Transverse colon (tissue), 4 donors: ENCODE measurements around the gene CSH1. TPM values are rescaled to one million over a fixed set of nuclear protein-coding genes. Genes with fewer than 3 reads are reported as not detected.
"Not testable (repeated sequence)": the region's sequence is repeated elsewhere in the genome, so short reads cannot be mapped to it uniquely, and the experiment has no call there.

Source experiments
- DNase-seq: peaks from one replicate; pipeline ENCODE4 v3.0.0-alpha.2; 2019
- H3K27ac ChIP-seq, 4 donors: fragments of 200-600 bp; sonication (generic); 2 replicates each; pipeline ENCODE4 v1.5.1; 2016 to 2018; ENCODE audit warnings: inconsistent platforms in 4 of 4
- H3K27me3 ChIP-seq: fragments of 200-600 bp; sonication (generic); 2 replicates; pipeline ENCODE4 v1.5.1; 2017; ENCODE audit warnings: inconsistent platforms
- H3K36me3 ChIP-seq, 4 donors: fragments of 200-600 bp; sonication (generic); 2 replicates each; pipeline ENCODE4 v1.5.1; 2017 to 2019; ENCODE audit warnings: inconsistent platforms in 4 of 4
- H3K4me1 ChIP-seq, 4 donors: fragments of 200-600 bp; sonication (generic); 2 replicates each; pipeline ENCODE4 v1.5.1; 2017 to 2020; ENCODE audit warnings: inconsistent platforms in 4 of 4
- H3K4me3 ChIP-seq, 4 donors: fragments of 200-600 bp; sonication (generic); 1 replicate in 1 of 4; 2 replicates in 3 of 4; pipeline versions ENCODE4 v1.5.1 to v1.6.1; 2017 to 2019; ENCODE audit warnings: inconsistent platforms in 4 of 4
- H3K9me3 ChIP-seq, 2 donors: fragments of 200-600 bp; sonication (generic); 2 replicates each; pipeline ENCODE4 v1.5.1; 2017 to 2019; ENCODE audit warnings: inconsistent platforms in 2 of 2
- EP300 ChIP-seq: sonication (generic); formaldehyde crosslinking; IDR thresholded peaks from one replicate; pipeline ENCODE4 v1.6.1; 2017; ENCODE audit warnings: antibody characterized with exemption, low read depth
- POLR2A ChIP-seq: fragments of 450-650 bp; IDR thresholded peaks from one replicate; pipeline ENCODE4 v1.6.1; 2016; ENCODE audit warnings: antibody characterized with exemption, mild to moderate bottlenecking, moderate library complexity
- POLR2AphosphoS5 ChIP-seq, 3 donors: sonication (generic); formaldehyde crosslinking; IDR thresholded peaks; one replicate each; pipeline ENCODE4 v1.6.1; 2016; ENCODE audit warnings: antibody characterized with exemption in 3 of 3
- WGBS, 2 donors: methylation state at CpG; one replicate each; pipeline ENCODE4 v1.1.5; 2018; ENCODE audit warnings: low coverage in 1 of 2; 5-methylcytosine and 5-hydroxymethylcytosine counted together
- in situ Hi-C, 4 donors: fragments of 200-750 bp; cut with MboI; loops; one replicate each; pipeline versions ENCODE4 v1.15.0 to v1.15.1; 2017; ENCODE audit warnings: low sequenced_read_pairs in 3 of 4, low pct_ligation_motif_present in 1 of 4, low pct_unique_long_range_greater_than_20kb in 1 of 4
- intact Hi-C: fragments of 100-400 bp; cut with DNase I; formaldehyde crosslinking; loops from one replicate; pipeline ENCODE4 v1.15.1; 2023; ENCODE audit warnings: low total_unique reads
- total RNA-seq, 4 donors: library from RNA; depleted of rRNA; stranded (reverse); fragments of >200 nt; gene quantifications; one replicate each; pipeline ENCODE4 v1.1.0, GENCODE V29; 2016
- TF ChIP-seq, protein P1 (sequence below), 5 experiments: fragments of 200-600 bp in 3 of 5; fragments of 450-650 bp in 2 of 5; sonication (generic) in 3 of 5; IDR thresholded peaks; 1 replicate in 2 of 5; 2 replicates in 3 of 5; pipeline ENCODE4 v1.5.1; 2016 to 2017; ENCODE audit warnings: antibody characterized with exemption in 5 of 5, inconsistent platforms in 3 of 5, mild to moderate bottlenecking in 2 of 5, moderate library complexity in 1 of 5

The CSH1 gene
- total RNA-seq, 4 donors from 2014 or later, result not detected

DNA sequence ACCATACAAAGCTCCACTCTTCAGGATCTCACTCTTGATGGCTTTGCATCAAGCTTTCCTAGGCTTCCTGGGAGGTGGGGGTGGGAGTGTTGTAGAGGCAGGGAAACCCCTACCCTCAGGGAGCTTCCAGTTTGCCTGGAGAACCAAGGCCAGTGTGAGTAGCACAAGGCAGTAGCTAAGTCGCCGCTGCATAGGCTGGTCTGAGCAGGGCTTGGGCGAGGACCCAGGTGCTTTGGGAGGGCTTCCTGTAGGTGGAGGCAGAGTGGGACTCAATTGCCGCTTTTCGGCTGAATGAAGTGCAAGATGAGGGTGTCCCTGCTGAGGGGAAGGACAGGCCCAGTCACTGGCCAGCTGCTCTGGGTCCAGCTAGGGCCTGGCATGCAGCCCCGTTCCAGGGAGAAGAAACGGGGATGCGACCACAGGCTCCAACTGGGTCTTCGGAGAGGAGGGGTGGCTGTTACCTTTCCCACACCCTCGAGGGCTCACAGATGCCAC, 31.8 kb upstream of the CSH1 start:
- WGBS, 2 donors, result 96% methylated on average over 10 of the region's 10 CpGs; no CpG with 5 or more reads in 1 of the 2 donors

DNA sequence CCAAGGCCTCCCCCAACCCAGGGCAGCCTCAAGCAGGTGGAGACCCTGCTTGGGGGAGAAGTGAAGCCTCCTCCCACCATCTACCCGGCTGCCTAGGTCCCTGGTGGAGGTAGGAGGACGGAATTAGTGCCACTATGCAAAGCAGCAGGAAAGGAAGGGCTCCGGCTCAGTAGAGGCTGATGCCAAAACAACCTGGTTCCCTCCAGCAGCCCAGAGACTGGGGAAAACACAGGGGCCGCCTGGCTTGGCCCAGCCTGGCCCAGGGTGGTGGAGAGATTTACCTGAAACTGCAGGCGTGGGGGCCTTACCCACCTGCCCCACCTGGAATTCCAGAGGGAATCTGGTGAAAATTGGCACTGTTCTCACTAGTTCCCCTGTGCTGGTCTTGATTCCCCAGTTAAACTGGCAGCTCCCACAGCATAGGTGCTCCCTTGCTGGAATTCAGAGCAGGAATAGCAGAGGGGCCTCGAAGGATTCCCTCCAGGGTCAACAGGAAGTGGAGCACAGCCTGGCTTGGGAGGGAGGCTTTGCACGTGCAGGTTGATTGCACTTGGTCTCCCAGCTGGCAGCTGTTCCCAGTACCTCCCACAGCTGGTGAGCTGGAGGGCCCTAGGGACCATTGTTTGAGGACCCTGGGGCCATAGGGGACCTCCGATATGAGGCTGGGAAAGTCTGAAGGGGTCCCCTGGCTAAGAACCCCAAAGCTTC, 31.2 kb upstream of the CSH1 start:
- WGBS, 2 donors, result 40 to 60% methylated on average over 1 to 8 of the region's 8 CpGs
- no peak for DNase-seq
- H3K27me3 ChIP-seq, result no peaks in the 10 kb centered on the region
- H3K4me1 ChIP-seq, result peaks cover 0 to 14% (median 3%) of the 10 kb centered on the region in 4 donors
- H3K4me3 ChIP-seq, result no peak overlapping the region
- H3K27ac ChIP-seq, result no peak overlapping the region
- H3K9me3 ChIP-seq, result no peaks in the 10 kb centered on the region
- no peak for TF ChIP-seq POLR2A
- TF ChIP-seq EP300, result no peak
- TF ChIP-seq, protein P1, sequence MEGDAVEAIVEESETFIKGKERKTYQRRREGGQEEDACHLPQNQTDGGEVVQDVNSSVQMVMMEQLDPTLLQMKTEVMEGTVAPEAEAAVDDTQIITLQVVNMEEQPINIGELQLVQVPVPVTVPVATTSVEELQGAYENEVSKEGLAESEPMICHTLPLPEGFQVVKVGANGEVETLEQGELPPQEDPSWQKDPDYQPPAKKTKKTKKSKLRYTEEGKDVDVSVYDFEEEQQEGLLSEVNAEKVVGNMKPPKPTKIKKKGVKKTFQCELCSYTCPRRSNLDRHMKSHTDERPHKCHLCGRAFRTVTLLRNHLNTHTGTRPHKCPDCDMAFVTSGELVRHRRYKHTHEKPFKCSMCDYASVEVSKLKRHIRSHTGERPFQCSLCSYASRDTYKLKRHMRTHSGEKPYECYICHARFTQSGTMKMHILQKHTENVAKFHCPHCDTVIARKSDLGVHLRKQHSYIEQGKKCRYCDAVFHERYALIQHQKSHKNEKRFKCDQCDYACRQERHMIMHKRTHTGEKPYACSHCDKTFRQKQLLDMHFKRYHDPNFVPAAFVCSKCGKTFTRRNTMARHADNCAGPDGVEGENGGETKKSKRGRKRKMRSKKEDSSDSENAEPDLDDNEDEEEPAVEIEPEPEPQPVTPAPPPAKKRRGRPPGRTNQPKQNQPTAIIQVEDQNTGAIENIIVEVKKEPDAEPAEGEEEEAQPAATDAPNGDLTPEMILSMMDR (IDR thresholded peaks at IDR 0.05), result no peak
- TF ChIP-seq POLR2AphosphoS5 (IDR thresholded peaks at IDR 0.05), result no peak
- in situ Hi-C loops, result loop anchor here in 1 of 4 donors (10.0 kb wide), 1 partner anchor 97 kb away; the partner anchor contains the start of gene ICAM2
- intact Hi-C loops, result loop anchor here (10.0 kb wide), 1 partner anchor 97 kb away; the partner anchor contains the start of gene ICAM2
- H3K36me3 ChIP-seq, result no peaks in the 10 kb centered on the region

More for the DNA sequence above, 31.8 kb upstream of the CSH1 start:
- TF ChIP-seq, protein P1 (IDR thresholded peaks at IDR 0.05), result no peak
- no peak for TF ChIP-seq POLR2AphosphoS5 (IDR thresholded peaks at IDR 0.05)
- TF ChIP-seq POLR2A, result no peak
- TF ChIP-seq EP300, result no peak
- in situ Hi-C loops, result loop anchor here in 1 of 4 donors (10.0 kb wide), 1 partner anchor 97 kb away; the partner anchor contains the start of gene ICAM2
- Histone ChIP-seq H3K4me3 (no peak overlapping the region), H3K27ac (no peak overlapping the region), H3K4me1 (peaks cover 0 to 14% (median 3%) of the 10 kb centered on the region in 4 donors), H3K36me3 (no peaks in the 10 kb centered on the region), H3K27me3 (no peaks in the 10 kb centered on the region), H3K9me3 (no peaks in the 10 kb centered on the region)
- DNase-seq, result no peak
- intact Hi-C loops, result loop anchor here (10.0 kb wide), 1 partner anchor 97 kb away; the partner anchor contains the start of gene ICAM2

DNA sequence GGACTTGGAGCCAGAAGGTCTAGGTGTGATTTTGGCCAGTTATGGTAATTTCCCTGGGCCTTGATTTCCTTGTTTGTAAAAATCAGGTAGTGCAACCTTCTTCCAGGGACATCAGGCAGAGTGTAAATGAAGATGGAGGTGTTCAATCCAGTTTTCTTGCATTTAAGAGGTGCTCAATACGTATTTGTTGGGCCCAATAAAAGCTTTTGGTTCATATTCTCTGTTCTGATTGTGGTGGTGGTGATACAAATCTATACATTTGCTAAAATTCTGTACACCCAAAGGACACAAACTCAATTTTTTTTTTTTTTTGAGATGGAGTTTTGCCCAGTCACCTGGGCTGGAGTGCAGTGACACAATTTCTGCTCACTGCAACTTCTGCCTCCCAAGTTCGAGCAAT, 29.8 kb upstream of the CSH1 start:
- H3K27ac ChIP-seq, result no peak overlapping the region
- in situ Hi-C loops, result loop anchor here in 1 of 4 donors (10.0 kb wide), 1 partner anchor 99 kb away; the partner anchor contains the start of gene ICAM2
- H3K9me3 ChIP-seq, result no peaks in the 10 kb centered on the region
- H3K27me3 ChIP-seq, result no peaks in the 10 kb centered on the region
- no peak overlapping the region for H3K4me3 ChIP-seq
- H3K4me1 ChIP-seq, result peaks cover 0 to 6% (median 2%) of the 10 kb centered on the region in 4 donors
- TF ChIP-seq, protein P1 (IDR thresholded peaks at IDR 0.05), result no peak
- TF ChIP-seq POLR2A, result no peak
- no peak for TF ChIP-seq POLR2AphosphoS5 (IDR thresholded peaks at IDR 0.05)
- no peak for TF ChIP-seq EP300
- H3K36me3 ChIP-seq, result no peaks in the 10 kb centered on the region
- intact Hi-C loops, result loop anchor here (10.0 kb wide), 1 partner anchor 99 kb away; the partner anchor contains the start of gene ICAM2
- WGBS, 2 donors, result 95% methylated on average over 2 of the region's 2 CpGs; no CpG with 5 or more reads in 1 of the 2 donors
- DNase-seq, result no peak

DNA sequence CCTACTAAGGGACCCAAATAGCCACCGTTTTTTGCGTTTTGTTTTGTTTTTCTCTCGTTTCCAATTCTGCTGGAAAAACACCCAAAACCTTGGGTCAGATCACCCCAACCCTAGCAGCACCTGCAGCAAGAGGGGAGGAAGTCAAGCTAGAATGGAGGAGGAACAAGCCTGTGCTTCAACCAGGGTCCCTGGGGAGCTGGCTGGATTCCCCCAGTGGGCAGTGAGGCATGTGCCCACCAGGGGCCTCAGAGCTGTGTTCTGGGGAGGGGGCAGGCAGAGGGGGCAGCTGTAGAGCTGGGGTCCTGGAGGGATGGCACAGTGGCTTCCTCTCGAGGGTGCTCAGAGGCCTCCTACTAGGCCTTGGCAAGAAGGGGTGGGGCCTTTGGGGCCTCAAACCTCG, 29.2 kb upstream of the CSH1 start:
- intact Hi-C loops, result loop anchor here (10.0 kb wide), 1 partner anchor 99 kb away; the partner anchor contains the start of gene ICAM2
- WGBS, 2 donors, result 72 to 95% methylated on average over 3 to 5 of the region's 5 CpGs
- in situ Hi-C loops, result loop anchor here in 1 of 4 donors (10.0 kb wide), 1 partner anchor 99 kb away; the partner anchor contains the start of gene ICAM2

DNA sequence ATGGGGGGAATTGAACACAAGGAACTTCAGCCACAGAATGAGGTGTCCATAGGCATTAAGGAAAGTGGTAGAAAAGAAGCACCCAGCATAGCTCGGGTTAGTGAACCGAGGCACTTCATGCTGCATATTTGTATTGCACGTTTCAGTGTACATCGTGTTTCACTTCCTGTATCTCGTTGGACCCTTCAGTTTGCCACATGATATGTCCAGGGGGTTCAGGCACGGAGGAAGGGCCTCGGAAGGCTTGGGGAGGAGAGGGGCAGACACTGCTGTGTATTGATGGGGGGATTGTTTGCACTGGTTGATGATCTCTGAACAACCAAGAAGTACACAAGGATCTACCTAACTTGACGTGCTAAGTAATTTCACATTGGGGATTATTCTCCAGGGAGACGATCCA, 26.0 kb upstream of the CSH1 start:
- in situ Hi-C loops (loop anchor here in 3 of 4 donors (10.0 to 25.0 kb wide), 4 partner anchors 90 to 365 kb away; partner anchors contain the start of genes ICAM2 (in 2 of the 3) and ERN1 (in 1 of the 3)), intact Hi-C loops (loop anchor here (10.0 kb wide), 1 partner anchor 102 kb away; the partner anchor contains the start of gene ICAM2)
- H3K27me3 ChIP-seq, DNase-seq, H3K4me3 ChIP-seq, H3K4me1 ChIP-seq, H3K9me3 ChIP-seq, H3K36me3 ChIP-seq, H3K27ac ChIP-seq: not testable (repeated sequence)
- 64 to 73% methylated on average over 2 to 9 of the region's 9 CpGs for WGBS, 2 donors

More for the DNA sequence above, 29.2 kb upstream of the CSH1 start:
- Histone ChIP-seq H3K4me1 (peaks cover 0 to under 1% (median 0%) of the 10 kb centered on the region in 4 donors), H3K36me3 (no peaks in the 10 kb centered on the region), H3K9me3 (no peaks in the 10 kb centered on the region), H3K27ac (no peak overlapping the region), H3K4me3 (no peak overlapping the region), H3K27me3 (no peaks in the 10 kb centered on the region)
- no peak for DNase-seq
- TF ChIP-seq EP300 (no peak), POLR2AphosphoS5 (IDR thresholded peaks at IDR 0.05) (no peak), POLR2A (no peak)
- TF ChIP-seq, protein P1 (IDR thresholded peaks at IDR 0.05), result no peak

DNA sequence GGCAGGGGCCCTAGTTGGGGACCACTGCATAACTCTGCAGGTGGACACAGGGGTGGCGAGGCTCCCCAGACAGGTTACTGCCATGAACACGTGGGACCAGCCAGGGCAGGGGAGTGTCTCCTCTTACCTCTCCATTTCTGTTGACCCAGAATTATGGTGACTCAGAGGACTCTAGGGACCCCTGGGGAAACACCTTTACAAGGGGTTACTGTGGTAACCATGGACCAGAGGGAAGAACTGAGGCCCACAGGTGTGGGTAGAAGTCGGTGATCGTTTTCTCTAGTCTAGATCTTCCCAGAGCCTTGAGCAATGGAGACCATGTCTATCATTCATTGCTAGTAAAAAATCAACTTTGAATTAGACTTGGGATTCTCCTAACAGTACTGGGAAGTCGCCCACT, 24.4 kb upstream of the CSH1 start:
- in situ Hi-C loops, result loop anchor here in 3 of 4 donors (10.0 to 25.0 kb wide), 4 partner anchors 92 to 367 kb away; partner anchors contain the start of genes ICAM2 (in 2 of the 3) and ERN1 (in 1 of the 3)
- H3K4me1 ChIP-seq, DNase-seq, H3K27ac ChIP-seq, H3K4me3 ChIP-seq, H3K27me3 ChIP-seq, H3K36me3 ChIP-seq, H3K9me3 ChIP-seq: not testable (repeated sequence)
- WGBS, 2 donors, result 75 to 76% methylated on average over 2 to 5 of the region's 5 CpGs
- intact Hi-C loops, result loop anchor here (10.0 kb wide), 1 partner anchor 104 kb away; the partner anchor contains the start of gene ICAM2
